ENCODE data around the gene TIMM22.

Gene TIMM22

GRCh38 chr17:1022278-1023024, 25.5 kb downstream of the TIMM22 start:
- DNase-seq (ENCODE audit: low read depth), result no peak

DNA sequence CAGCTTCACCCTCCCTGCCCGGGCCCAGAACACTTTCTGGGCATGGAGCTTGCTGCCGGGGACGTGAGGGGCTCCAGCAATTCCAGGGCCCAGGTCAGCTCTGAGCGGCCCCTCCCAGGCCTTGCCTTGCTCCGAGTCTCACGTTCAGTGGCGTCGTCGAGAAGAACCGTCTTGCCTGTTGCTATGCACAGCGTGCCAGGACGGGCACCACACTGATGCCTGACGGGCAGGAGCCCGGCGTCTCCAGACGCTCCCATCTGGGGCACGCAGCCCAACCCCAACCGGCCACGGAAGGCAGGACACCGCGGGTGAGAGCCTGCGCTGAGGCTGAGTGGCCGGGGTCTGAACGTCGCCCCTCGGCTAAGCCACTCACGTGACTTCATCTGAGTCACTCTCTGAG, 27.1 kb downstream of the TIMM22 start:
- no peak for DNase-seq (ENCODE audit: low read depth)

GRCh38 chr17:1025733-1026598, 29.0 kb downstream of the TIMM22 start:
- no peak for DNase-seq (ENCODE audit: low read depth)

DNA sequence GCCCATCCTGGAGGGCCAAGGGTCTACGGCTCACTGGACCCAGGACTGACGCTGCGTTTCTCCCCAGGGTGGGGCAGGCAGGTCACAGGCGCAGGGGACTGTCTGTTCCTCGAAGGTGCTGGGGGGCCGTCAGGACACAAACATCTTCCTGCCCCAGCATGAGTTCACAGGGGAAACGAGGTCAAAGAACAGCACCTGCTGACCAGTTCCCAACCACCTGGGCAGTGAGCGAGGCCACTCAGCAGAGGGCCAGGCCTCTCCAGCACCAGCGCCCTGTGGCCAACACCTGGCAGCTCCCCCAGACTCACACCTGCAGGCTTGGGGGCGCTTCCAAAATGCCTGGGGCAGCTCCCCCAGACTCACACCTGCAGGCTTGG, 29.7 kb downstream of the TIMM22 start:
- DNase-seq (ENCODE audit: low read depth), result no peak

GRCh38 chr17:1027044-1027443, 30.1 kb downstream of the TIMM22 start:
- no peak for DNase-seq (ENCODE audit: low read depth)

DNA sequence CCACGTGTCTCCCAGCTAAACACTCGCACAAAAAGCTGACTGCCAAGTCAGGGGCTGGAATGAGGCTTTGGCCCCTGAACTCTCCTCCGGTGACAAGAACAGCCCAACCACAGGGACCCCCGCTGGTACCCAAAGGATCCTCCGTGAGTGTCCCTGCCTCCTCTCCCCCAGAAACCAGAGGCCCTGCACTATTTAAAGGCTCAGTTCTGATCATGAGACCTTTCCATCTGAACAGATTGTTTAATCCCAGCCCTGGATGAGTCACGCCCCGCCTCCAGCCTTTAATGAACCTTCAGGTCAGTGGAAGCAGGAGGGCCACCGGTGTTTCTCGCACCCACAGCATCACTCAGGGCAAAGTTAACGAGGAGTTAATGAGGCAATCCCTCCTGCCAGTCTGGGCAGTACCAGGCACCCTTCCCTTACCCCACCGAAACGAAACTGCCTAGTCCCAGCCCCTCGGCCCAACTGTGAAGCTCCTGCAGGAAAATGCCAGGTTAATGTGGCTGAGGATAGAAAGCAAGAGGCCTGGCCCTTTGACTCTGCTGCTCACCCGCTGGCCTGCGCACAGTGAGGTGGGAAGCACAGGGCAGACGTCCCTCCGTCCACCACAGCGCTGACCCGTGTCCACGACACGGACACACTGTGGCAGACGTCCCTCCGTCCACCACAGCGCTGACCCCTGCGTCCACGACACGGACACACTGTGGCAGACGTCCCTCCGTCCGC, 32.4 kb downstream of the TIMM22 start:
- no peak for DNase-seq (ENCODE audit: low read depth)

GRCh38 chr17:1029922-1030644, 33.2 kb downstream of the TIMM22 start:
- no peak for DNase-seq (ENCODE audit: low read depth)

GRCh38 chr17:1030684-1031532, 34.0 kb downstream of the TIMM22 start:
- DNase-seq (ENCODE audit: low read depth), result no peak

- no peak for DNase-seq (ENCODE audit: low read depth)
Observed at GRCh38 chr17:1031711-1032110, 34.8 kb downstream of the TIMM22 start.

DNA sequence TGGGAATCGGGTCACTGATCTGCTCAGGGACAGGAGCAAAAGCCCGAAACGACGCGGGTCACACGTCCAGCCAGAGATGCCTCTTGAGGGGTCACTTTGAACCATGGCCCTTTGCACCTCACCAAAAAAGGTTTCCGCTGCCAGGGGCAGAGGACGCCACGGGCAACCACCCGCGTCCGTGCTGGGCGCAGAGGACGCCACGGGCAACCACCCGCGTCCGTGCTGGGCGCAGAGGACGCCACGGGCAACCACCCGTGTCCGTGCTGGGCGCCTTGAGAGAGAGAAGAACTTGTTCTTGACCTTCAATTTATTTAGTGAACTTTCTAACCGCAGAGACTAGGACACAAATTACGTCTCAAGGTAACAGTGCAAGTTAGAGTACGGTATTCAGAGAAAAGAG, 35.5 kb downstream of the TIMM22 start:
- DNase-seq (ENCODE audit: low read depth), result no peak

GRCh38 chr17:1033503-1033902, 36.6 kb downstream of the TIMM22 start:
- DNase-seq (ENCODE audit: low read depth), result no peak

DNA sequence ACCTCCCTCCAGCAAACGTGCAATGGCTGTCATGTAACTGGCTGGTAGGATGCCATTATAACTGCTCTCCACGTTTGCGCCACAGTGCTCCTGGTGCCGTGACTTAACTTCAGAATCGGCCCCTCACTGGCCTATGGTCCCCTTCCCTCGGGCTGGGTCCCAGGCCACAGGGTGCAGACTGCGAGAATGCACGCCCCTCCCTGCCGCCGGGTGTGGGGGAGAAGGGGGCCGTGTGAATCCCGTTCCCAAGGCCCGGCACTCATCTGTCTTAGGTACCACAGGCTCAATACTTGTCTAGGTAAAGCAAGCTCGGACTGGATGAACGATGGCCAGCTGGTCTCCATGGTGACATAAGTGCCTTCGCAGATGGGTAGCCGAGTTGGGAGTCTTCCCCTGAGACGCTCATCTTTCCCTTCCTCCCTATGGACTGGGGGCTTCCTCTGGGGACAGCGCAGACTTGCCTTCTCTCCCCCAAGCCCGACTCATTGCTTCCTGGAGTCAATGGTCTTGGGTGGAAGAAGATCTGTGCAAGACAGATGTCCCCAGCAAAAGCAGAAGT, 37.8 kb downstream of the TIMM22 start:
- no peak for DNase-seq (ENCODE audit: low read depth)

GRCh38 chr17:1035546-1036170, 38.7 kb downstream of the TIMM22 start:
- no peak for DNase-seq (ENCODE audit: low read depth)

GRCh38 chr17:1036171-1036844, 39.4 kb downstream of the TIMM22 start:
- DNase-seq (ENCODE audit: low read depth), result no peak

DNA sequence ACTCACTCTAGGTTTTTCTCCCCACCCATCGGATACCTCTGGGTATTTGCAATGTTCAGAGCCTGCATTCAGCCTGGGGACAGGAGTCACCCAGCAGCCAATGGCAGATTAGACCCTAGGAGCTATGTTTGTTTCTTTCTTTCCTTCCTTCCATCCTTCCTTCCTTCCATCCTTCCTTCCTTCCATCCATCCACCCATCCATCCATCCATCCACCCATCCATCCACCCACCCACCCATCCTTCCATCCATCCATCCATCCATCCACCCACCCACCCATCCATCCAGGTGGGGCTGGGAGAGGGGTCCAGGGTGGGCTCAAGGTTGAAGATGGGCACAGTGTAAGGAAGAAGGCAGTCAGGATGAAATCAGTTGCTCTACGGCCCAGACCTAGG, 39.9 kb downstream of the TIMM22 start:
- DNase-seq (ENCODE audit: low read depth), result no peak

DNA sequence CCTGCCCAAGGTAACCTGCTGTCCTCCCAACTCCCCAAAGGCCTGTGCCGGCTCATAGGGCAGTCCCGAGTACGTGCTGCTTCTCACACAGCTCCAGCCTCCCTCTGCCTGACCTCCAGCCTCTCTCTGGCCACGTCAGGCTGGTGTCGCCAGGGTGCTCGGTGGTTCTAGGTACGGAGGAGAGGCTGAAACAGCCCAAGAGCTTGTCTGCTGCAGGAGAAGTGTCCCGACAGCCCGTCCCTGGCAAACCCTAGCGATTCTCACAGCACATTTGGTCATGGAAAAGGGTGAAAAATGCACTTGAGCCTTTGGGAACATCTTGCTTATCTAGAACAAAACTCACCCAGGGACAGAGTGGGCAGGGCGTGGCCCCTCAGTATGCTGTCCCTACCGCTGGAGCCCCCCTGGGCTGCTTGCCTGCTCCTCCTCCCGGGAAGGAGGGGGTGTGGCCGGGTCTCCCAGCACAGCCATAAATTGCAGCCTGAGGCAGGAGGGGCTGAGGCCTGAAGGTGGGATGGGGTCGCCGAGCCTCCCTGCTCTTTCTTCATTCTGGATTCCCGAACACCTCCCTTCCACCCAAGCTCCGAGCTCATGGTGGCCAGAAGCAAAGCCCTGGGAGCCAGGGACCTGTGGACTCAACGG, 40.4 kb downstream of the TIMM22 start:
- DNase-seq (ENCODE audit: low read depth), result no peak

GRCh38 chr17:1038459-1039122, 41.7 kb downstream of the TIMM22 start:
- DNase-seq (ENCODE audit: low read depth), result no peak

DNA sequence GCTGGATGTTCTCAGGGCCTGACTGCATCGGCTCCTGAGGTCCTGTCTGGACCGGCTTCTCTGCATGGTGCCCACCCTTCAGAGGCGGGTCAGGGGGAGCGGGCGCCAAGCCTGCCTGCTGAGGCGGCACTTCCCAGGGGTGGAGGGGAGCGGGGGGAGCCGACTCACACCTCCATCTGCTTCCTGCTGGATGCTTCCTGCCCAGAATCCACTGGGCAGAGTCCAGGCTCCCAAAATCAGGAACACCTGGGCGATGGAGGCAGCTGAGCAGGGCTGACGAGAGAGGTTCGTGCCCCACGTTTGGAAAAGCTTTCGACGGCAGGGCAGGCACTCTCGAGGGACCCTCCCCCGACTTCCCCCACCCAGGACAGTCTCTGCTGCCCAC, 42.2 kb downstream of the TIMM22 start:
- DNase-seq (ENCODE audit: low read depth), result no peak

Measured in activated T-helper 1 cell treated with Interleukin-2 at 50 U/mL for 16 hours (primary cell).